ENCODE measurements around the gene DCLK1.
A peak's percentile ranks its signal among the peaks of the same experiment; 100 is the strongest.

DCLK1 gene

DNA sequence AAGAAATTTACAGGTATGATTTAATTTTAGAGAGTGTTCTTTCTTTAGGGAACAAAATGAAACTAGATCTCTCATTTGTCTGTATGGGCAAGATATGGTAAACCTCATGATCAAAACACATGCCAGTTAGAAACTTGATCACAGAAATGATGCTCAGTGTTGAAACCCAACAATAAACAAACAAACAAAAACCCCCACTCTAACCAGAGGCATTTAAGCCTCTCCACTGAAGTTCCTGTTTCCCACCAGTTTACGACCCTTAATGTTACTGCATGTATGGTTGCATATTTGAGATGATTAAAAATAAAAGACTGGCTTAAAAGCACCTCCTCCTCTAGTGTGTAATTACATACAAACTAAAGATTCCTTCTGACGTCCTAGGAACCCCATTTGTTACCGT lies 361.4 kb downstream of the DCLK1 start:
- peaks cover 2% of the 10 kb centered on the region for H3K9me3 ChIP-seq (ENCODE audit: insufficient read depth, low read depth, low read length)
- no peaks in the 10 kb centered on the region for H3K79me1 ChIP-seq (ENCODE audit: low read length)
- H2BK5ac ChIP-seq (ENCODE audit: low read depth, low read length, poor library complexity): no peak overlapping the region
- no peak overlapping the region for H3K18ac ChIP-seq (ENCODE audit: low read length)
- H3K27me3 ChIP-seq (ENCODE audit: insufficient read depth, low read length): no peaks in the 10 kb centered on the region
- H4K8ac ChIP-seq (ENCODE audit: low read depth, low read length): no peak overlapping the region
- H3K79me2 ChIP-seq (ENCODE audit: control insufficient read depth, insufficient read depth, low read length, poor library complexity): no peaks in the 10 kb centered on the region
- no peak overlapping the region for H3K9ac ChIP-seq (ENCODE audit: low read length)
- H2AK5ac ChIP-seq (ENCODE audit: low read length): no peak overlapping the region
- no peak overlapping the region for H4K91ac ChIP-seq (ENCODE audit: low read depth, low read length)
- H3K14ac ChIP-seq (ENCODE audit: low read length): no peak overlapping the region
- peaks cover 0 to 4% of the 10 kb centered on the region in 2 experiments for H3K4me1 ChIP-seq (ENCODE audit: control insufficient read depth in 1 of 2, insufficient read depth in 2 of 2, low read length in 2 of 2)
- no peak overlapping the region for H2BK120ac ChIP-seq (ENCODE audit: insufficient read depth, low read length, poor library complexity)
- WGBS (ENCODE audit: extremely low coverage, insufficient coverage, insufficient read length): no CpG with 5 or more reads among the region's 3 CpGs
- no peak overlapping the region for H3K27ac ChIP-seq (ENCODE audit: low read depth, low read length)
- no peak overlapping the region for H3K4me3 ChIP-seq (ENCODE audit: low read depth, low read length)
- H2AFZ ChIP-seq (ENCODE audit: insufficient read depth, low read length, poor library complexity): no peak overlapping the region
- H3K36me3 ChIP-seq (ENCODE audit: control insufficient read depth in 1 of 2, insufficient read depth in 2 of 2, low read length in 2 of 2): no peaks in the 10 kb centered on the region
- H3K4ac ChIP-seq (ENCODE audit: low read depth, low read length): no peak overlapping the region
- no peak overlapping the region for H2BK12ac ChIP-seq (ENCODE audit: low read length)
- H3K23ac ChIP-seq (ENCODE audit: low read length): no peak overlapping the region
- no peak overlapping the region for H4K12ac ChIP-seq (ENCODE audit: low read depth, low read length)
- no peak overlapping the region for H3K4me2 ChIP-seq (ENCODE audit: low read length)
- DNase-seq: no peak

DNA sequence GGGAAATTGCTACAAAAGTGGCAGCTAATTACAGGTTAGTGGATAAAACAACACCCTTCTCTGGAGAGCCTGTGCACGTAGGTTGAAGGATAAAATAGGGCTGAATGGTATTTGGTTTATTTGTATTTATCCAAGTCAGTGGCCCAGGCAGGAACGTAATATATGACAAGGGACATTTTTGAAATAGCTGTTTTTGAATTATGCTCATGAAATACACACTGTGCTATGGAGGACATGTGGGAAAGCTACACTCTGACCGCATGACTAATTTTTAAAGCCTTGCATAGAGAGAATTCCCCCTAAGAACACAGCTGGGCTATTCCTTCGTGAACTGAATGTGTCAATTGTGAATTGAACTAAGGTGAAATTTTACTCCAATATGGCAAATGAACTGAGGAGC lies 362.6 kb downstream of the DCLK1 start:
- no peak overlapping the region for H4K8ac ChIP-seq (ENCODE audit: low read depth, low read length)
- H3K14ac ChIP-seq (ENCODE audit: low read length): no peak overlapping the region
- H3K4ac ChIP-seq (ENCODE audit: low read depth, low read length): no peak overlapping the region
- no peak overlapping the region for H3K18ac ChIP-seq (ENCODE audit: low read length)
- H3K4me1 ChIP-seq (ENCODE audit: control insufficient read depth in 1 of 2, insufficient read depth in 2 of 2, low read length in 2 of 2): peaks cover 0 to 4% of the 10 kb centered on the region in 2 experiments
- WGBS (ENCODE audit: extremely low coverage, insufficient coverage, insufficient read length): no CpG with 5 or more reads among the region's 4 CpGs
- H3K27me3 ChIP-seq (ENCODE audit: insufficient read depth, low read length): no peaks in the 10 kb centered on the region
- no peak overlapping the region for H3K23ac ChIP-seq (ENCODE audit: low read length)
- no peak overlapping the region for H3K27ac ChIP-seq (ENCODE audit: low read depth, low read length)
- H2BK12ac ChIP-seq (ENCODE audit: low read length): no peak overlapping the region
- H2BK5ac ChIP-seq (ENCODE audit: low read depth, low read length, poor library complexity): no peak overlapping the region
- H3K79me1 ChIP-seq (ENCODE audit: low read length): no peaks in the 10 kb centered on the region
- no peak overlapping the region for H4K12ac ChIP-seq (ENCODE audit: low read depth, low read length)
- no peaks in the 10 kb centered on the region for H3K9me3 ChIP-seq (ENCODE audit: insufficient read depth, low read depth, low read length)
- peak; percentile 47 to 81 for DNase-seq
- H3K36me3 ChIP-seq (ENCODE audit: control insufficient read depth in 1 of 2, insufficient read depth in 2 of 2, low read length in 2 of 2): no peaks in the 10 kb centered on the region
- no peak overlapping the region for H3K9ac ChIP-seq (ENCODE audit: low read length)
- no peaks in the 10 kb centered on the region for H3K79me2 ChIP-seq (ENCODE audit: control insufficient read depth, insufficient read depth, low read length, poor library complexity)
- no peak overlapping the region for H4K91ac ChIP-seq (ENCODE audit: low read depth, low read length)
- no peak overlapping the region for H2AK5ac ChIP-seq (ENCODE audit: low read length)
- H3K4me2 ChIP-seq (ENCODE audit: low read length): no peak overlapping the region
- H2AFZ ChIP-seq (ENCODE audit: insufficient read depth, low read length, poor library complexity): no peak overlapping the region
- H3K4me3 ChIP-seq (ENCODE audit: low read depth, low read length): no peak overlapping the region
- H2BK120ac ChIP-seq (ENCODE audit: insufficient read depth, low read length, poor library complexity): no peak overlapping the region

DNA sequence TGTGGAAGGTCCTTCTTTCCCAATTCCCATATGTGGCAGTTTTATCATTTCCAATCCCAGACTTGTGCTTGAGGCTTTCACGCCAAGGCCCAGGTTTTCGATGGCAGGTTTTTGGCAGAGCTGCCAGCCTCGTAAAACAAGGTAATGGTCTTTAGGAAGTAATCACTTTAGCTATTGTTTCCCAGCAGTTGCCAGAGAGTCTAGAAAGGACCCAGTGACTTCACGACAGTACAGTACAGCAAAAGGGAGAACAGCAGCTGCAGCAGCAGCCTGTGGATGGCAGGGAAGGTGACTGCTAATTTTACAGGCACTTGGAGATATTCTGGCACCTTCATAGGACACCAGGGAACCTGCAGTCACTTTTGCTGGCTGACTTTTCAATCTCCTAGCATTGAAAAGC lies 363.1 kb downstream of the DCLK1 start:
- Histone ChIP-seq H3K36me3 (ENCODE audit: control insufficient read depth in 1 of 2, insufficient read depth in 2 of 2, low read length in 2 of 2) (no peaks in the 10 kb centered on the region), H3K9ac (ENCODE audit: low read length) (no peak overlapping the region), H3K79me1 (ENCODE audit: low read length) (no peaks in the 10 kb centered on the region), H3K4me2 (ENCODE audit: low read length) (no peak overlapping the region), H4K12ac (ENCODE audit: low read depth, low read length) (no peak overlapping the region), H3K9me3 (ENCODE audit: insufficient read depth, low read depth, low read length) (no peaks in the 10 kb centered on the region), H3K14ac (ENCODE audit: low read length) (no peak overlapping the region), H2BK5ac (ENCODE audit: low read depth, low read length, poor library complexity) (no peak overlapping the region), H3K27me3 (ENCODE audit: insufficient read depth, low read length) (no peaks in the 10 kb centered on the region), H3K4ac (ENCODE audit: low read depth, low read length) (no peak overlapping the region), H4K8ac (ENCODE audit: low read depth, low read length) (no peak overlapping the region), H2AK5ac (ENCODE audit: low read length) (no peak overlapping the region), H4K91ac (ENCODE audit: low read depth, low read length) (no peak overlapping the region), H3K18ac (ENCODE audit: low read length) (no peak overlapping the region), H2AFZ (ENCODE audit: insufficient read depth, low read length, poor library complexity) (no peak overlapping the region), H2BK12ac (ENCODE audit: low read length) (no peak overlapping the region), H3K79me2 (ENCODE audit: control insufficient read depth, insufficient read depth, low read length, poor library complexity) (no peaks in the 10 kb centered on the region), H3K4me3 (ENCODE audit: low read depth, low read length) (no peak overlapping the region), H3K4me1 (ENCODE audit: control insufficient read depth in 1 of 2, insufficient read depth in 2 of 2, low read length in 2 of 2) (peaks cover 0 to 4% of the 10 kb centered on the region in 2 experiments), H2BK120ac (ENCODE audit: insufficient read depth, low read length, poor library complexity) (no peak overlapping the region), H3K23ac (ENCODE audit: low read length) (no peak overlapping the region), H3K27ac (ENCODE audit: low read depth, low read length) (no peak overlapping the region)
- DNase-seq: no peak
- WGBS (ENCODE audit: extremely low coverage, insufficient coverage, insufficient read length): no CpG with 5 or more reads among the region's 4 CpGs

DNA sequence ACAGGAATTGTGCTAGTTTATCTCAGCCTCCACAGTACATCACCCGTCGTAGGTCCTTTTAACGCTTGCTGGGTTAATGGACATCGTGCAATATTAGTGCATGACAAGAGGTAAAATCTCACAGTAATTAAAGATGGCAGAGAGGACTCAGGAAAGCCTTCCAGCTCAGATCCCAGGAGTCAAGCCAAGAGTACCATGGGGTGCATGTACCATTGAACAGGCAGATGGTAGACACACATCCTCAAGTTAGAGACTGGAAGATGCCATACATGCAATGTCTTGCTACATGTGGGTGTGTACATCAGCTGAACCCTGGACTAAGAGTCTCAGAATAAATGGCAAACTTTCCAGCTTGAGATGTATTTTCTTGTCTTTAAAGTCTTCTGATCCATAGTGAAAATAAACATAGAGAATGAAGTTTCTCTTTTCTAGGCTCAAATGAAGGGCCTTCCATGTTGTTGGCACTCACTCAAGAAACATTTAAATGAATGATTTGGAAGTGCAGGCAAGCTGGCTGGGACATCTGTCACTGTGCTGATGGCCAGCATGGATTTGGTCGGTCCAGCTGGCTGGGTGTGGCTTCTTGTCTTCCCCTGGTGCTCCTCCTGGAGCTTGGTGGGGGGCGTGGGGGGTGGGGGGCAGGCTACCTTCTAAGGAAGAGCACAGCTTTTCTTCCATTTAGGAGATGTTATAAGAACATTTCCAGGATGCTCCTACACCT lies 363.8 kb downstream of the DCLK1 start:
- H4K8ac ChIP-seq (ENCODE audit: low read depth, low read length): no peak overlapping the region
- DNase-seq: no peak
- H2BK5ac ChIP-seq (ENCODE audit: low read depth, low read length, poor library complexity): no peak overlapping the region
- H3K9ac ChIP-seq (ENCODE audit: low read length): no peak overlapping the region
- no peak overlapping the region for H2AK5ac ChIP-seq (ENCODE audit: low read length)
- no CpG with 5 or more reads among the region's 6 CpGs for WGBS (ENCODE audit: extremely low coverage, insufficient coverage, insufficient read length)
- H3K4ac ChIP-seq (ENCODE audit: low read depth, low read length): no peak overlapping the region
- H2AFZ ChIP-seq (ENCODE audit: insufficient read depth, low read length, poor library complexity): no peak overlapping the region
- no peaks in the 10 kb centered on the region for H3K79me1 ChIP-seq (ENCODE audit: low read length)
- peaks cover 0 to 4% of the 10 kb centered on the region in 2 experiments for H3K4me1 ChIP-seq (ENCODE audit: control insufficient read depth in 1 of 2, insufficient read depth in 2 of 2, low read length in 2 of 2)
- no peaks in the 10 kb centered on the region for H3K27me3 ChIP-seq (ENCODE audit: insufficient read depth, low read length)
- no peak overlapping the region for H3K27ac ChIP-seq (ENCODE audit: low read depth, low read length)
- H3K14ac ChIP-seq (ENCODE audit: low read length): no peak overlapping the region
- no peak overlapping the region for H2BK12ac ChIP-seq (ENCODE audit: low read length)
- no peaks in the 10 kb centered on the region for H3K79me2 ChIP-seq (ENCODE audit: control insufficient read depth, insufficient read depth, low read length, poor library complexity)
- no peak overlapping the region for H3K4me2 ChIP-seq (ENCODE audit: low read length)
- H4K12ac ChIP-seq (ENCODE audit: low read depth, low read length): no peak overlapping the region
- no peak overlapping the region for H4K91ac ChIP-seq (ENCODE audit: low read depth, low read length)
- no peak overlapping the region for H2BK120ac ChIP-seq (ENCODE audit: insufficient read depth, low read length, poor library complexity)
- H3K4me3 ChIP-seq (ENCODE audit: low read depth, low read length): no peak overlapping the region
- no peaks in the 10 kb centered on the region for H3K9me3 ChIP-seq (ENCODE audit: insufficient read depth, low read depth, low read length)
- no peak overlapping the region for H3K18ac ChIP-seq (ENCODE audit: low read length)
- H3K36me3 ChIP-seq (ENCODE audit: control insufficient read depth in 1 of 2, insufficient read depth in 2 of 2, low read length in 2 of 2): no peaks in the 10 kb centered on the region
- H3K23ac ChIP-seq (ENCODE audit: low read length): no peak overlapping the region

All from trophoblast cell (in vitro differentiated cells and primary cell).